HL-60 (cell line): ENCODE measurements around the gene CFAP61.
"Not testable (repeated sequence)": the region's sequence is repeated elsewhere in the genome, so short reads cannot be mapped to it uniquely, and the experiment has no call there.

ENCODE experiments used
- DNase-seq, 2 experiments: peaks; one replicate each; pipeline ENCODE4 v3.0.0-alpha.2; 2010 to 2020; ENCODE audit warnings: low read depth in 1 of 2, low spot score in 1 of 2
- H3K27ac ChIP-seq: fragments of 250-450 bp; sonication (Bioruptor Pico); replicated peaks from 2 replicates; pipeline ENCODE4 v1.5.1; 2020; ENCODE audit warnings: mild to moderate bottlenecking, moderate library complexity
- H3K27me3 ChIP-seq: fragments of 250-450 bp; sonication (Bioruptor Pico); 2 replicates; pipeline ENCODE4 v1.5.1; 2021; ENCODE audit warnings: mild to moderate bottlenecking, moderate library complexity; ENCODE audit not compliant: insufficient read depth, poor library complexity, severe bottlenecking
- H3K4me3 ChIP-seq: replicated peaks from 2 replicates; pipeline ENCODE4 v1.5.1; 2011; ENCODE audit warnings: mild to moderate bottlenecking, control low read depth, low read length; ENCODE audit not compliant: insufficient read depth
- CTCF ChIP-seq: IDR thresholded peaks from one replicate; pipeline ENCODE4 v1.5.1; 2011; ENCODE audit warnings: low read length, control low read depth, inconsistent platforms; ENCODE audit not compliant: insufficient read depth
- GABPA ChIP-seq: IDR thresholded peaks from 2 replicates; pipeline ENCODE4 v1.6.1; 2012; ENCODE audit warnings: low read depth
- POLR2AphosphoS5 ChIP-seq: IDR thresholded peaks from 2 replicates; pipeline ENCODE4 v1.6.1; 2012; ENCODE audit warnings: low read depth
- REST ChIP-seq: IDR thresholded peaks from 2 replicates; pipeline ENCODE4 v1.6.1; 2012; ENCODE audit warnings: low read depth; ENCODE audit not compliant: insufficient replicate concordance
- SPI1 ChIP-seq: IDR thresholded peaks from 2 replicates; pipeline ENCODE4 v1.6.1; 2012; ENCODE audit warnings: low read depth, mild to moderate bottlenecking, borderline replicate concordance
- long read RNA-seq: library from polyadenylated mRNA; unstranded; transcript quantifications from one replicate; pipeline ENCODE4 v2.0.0, GENCODE V29; 2020

Gene CFAP61, protein sequence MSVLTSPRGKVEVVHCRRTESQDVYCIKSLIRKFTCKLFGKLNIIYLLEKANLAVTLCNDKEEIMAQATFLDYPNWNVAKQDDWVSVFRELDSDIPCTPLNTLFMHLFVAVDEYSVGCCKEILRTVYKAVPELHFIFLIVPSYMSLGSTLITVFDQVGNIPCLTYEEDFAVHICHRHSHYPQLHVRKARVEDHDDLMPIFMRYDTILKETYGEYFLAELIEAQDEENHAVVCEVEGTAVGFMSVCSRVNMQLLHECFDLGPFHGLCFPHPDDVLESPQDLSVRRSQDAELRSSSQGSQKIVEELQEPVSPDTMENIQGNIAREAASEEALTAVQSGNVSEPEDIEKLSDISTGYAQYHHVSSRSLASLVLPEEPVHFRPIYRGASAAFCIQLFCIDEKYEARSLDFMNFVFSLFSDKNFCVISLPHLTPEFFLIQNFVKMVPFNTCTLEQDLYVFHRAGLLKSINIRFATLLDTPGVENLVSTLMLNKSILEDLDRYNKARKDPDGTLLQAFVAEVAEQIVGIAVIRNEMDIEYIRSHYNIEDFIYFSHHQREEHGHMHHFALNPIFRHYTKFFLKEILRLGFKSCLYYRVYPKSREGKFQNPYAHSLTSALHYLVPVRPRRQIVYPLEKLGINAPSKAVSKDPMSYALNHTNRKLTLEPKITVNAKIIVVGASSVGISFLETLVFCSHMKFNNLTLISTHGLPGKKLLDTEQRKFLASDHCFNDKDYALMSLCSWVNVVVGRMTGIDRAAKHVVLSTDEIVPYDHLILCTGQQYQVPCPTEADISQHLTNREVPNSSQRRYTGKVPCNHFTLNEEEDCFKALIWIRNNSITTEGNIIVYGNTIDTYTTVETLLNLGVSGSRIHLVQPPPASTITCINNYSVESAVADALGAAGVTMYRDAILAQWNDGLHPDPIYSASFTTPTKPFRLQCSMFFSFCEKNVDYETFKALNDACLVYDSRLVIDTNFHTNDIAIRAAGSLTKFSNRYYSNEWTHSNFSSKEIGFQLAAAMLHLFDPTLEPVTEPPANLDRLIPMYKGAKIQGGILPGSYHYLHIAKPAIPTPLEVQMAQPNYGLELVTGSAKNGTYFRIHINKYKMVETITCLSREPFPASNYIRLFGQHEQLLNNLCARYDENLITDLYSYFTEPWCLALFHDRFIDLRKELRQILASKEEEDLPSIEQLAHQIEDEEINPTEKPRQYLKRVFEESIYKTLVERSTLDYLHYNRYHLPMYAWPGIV
- long read RNA-seq: 0 reads

- no peak for TF ChIP-seq SPI1
- peak; percentile 90 for TF ChIP-seq GABPA
- no peak for TF ChIP-seq CTCF
- TF ChIP-seq POLR2AphosphoS5: peak; percentile 39; the same call in 1 of the 2 replicates
- no peaks in the 10 kb centered on the region for H3K27me3 ChIP-seq
- peak within 1 kb of the TSS; percentile 73 for H3K27ac ChIP-seq
- peak; percentile 96 to 97 for DNase-seq
- peak within 1 kb of the TSS; percentile 92 for H3K4me3 ChIP-seq
Observed at GRCh38 chr20:20052074-20052970, at the start of gene CFAP61, which contains the start of gene CRNKL1. TSS of gene CFAP61 (plus strand) at chr20:20052532. CDS start at chr20:20056654, 4,122 bp downstream. TSS of gene CRNKL1 (minus strand) at chr20:20052466. CDS start at chr20:20052342, 124 bp downstream.

- peak overlapping the region; percentile 40 for H3K27ac ChIP-seq
- H3K4me3 ChIP-seq: no peak overlapping the region; the same call in 1 of the 2 replicates
- no peak; the same call in 1 of the 2 replicates for TF ChIP-seq SPI1
- TF ChIP-seq POLR2AphosphoS5: peak; percentile 51; the same call in 1 of the 2 replicates
- no peak for TF ChIP-seq CTCF
- peak; percentile 74 to 77 for DNase-seq
- no peaks in the 10 kb centered on the region for H3K27me3 ChIP-seq
Observed at GRCh38 chr20:20003031-20003954, 49.0 kb upstream of the CFAP61 start.

DNA sequence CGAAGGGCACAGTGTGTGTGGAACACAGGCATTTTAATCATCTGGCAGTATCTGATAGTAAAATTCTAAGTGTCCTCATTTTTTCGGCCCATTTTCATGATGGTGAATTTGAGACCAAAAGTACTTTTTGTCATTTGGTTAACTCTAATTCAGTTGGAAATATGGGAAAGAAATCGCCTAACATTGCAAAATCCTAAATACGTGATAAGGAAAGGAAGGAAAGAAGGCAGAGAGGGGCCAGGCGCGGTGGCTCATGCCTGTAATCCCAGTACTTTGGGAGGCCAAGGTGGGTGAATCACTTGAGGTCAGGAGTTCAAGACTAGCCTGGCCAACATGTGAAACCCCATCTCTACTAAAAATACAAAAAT, 48.4 kb upstream of the CFAP61 start:
- not testable (repeated sequence) for H3K4me3 ChIP-seq, DNase-seq, H3K27me3 ChIP-seq
- H3K27ac ChIP-seq: peak overlapping the region; percentile 40; the same call in 1 of the 2 replicates

GRCh38 chr20:20005342-20005741, 47.0 kb upstream of the CFAP61 start:
- H3K27me3 ChIP-seq: no peaks in the 10 kb centered on the region
- TF ChIP-seq GABPA (no peak), POLR2AphosphoS5 (no peak), CTCF (no peak), SPI1 (no peak), REST (no peak)
- no peak overlapping the region for H3K27ac ChIP-seq
- H3K4me3 ChIP-seq: no peak overlapping the region
- no peak for DNase-seq
